ENCODE measurements around the gene VPS11.
A peak's percentile ranks its signal among the peaks of the same experiment; 100 is the strongest.
"Not testable (repeated sequence)": the region's sequence is repeated elsewhere in the genome, so short reads cannot be mapped to it uniquely, and the experiment has no call there.

VPS11 gene

GRCh38 chr11:119103161-119103664 is 35.6 kb downstream of the VPS11 start:
- not testable (repeated sequence) for DNase-seq (ENCODE audit: low spot score)

- no peak for DNase-seq (ENCODE audit: low spot score)
These were observed 36.2 kb downstream of the VPS11 start for GRCh38 chr11:119103793-119104192.

GRCh38 chr11:119106564-119107537 is 39.2 kb downstream of the VPS11 start, which contains the start of gene C2CD2L:
TSS of gene C2CD2L (plus strand) at chr11:119107344. CDS start at chr11:119107742, 398 bp downstream.
- DNase-seq (ENCODE audit: low spot score), result peak; percentile 95

DNA sequence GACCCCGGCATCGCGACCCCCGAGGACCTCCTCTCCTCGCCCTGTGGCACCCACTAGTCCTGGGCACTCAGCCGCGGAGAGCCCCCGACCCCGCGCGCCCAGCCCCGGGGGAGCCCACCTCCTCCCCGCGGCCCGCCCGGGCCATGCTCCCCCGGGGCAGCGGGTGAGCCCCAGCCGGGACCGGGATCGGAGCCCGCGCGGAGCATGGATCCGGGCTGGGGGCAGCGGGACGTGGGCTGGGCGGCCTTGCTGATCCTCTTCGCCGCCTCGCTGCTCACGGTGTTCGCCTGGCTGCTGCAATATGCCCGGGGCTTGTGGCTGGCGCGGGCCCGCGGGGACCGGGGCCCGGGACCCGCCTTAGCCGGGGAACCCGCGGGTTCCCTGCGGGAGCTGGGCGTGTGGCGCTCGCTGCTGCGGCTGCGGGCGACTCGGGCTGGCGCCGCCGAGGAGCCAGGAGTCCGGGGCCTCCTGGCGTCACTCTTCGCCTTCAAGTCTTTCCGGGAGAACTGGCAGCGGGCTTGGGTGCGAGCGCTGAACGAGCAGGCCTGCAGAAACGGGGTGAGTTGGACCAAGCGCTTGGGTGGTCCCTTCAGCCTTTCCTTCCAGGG is 40.0 kb downstream of the VPS11 start:
- DNase-seq (ENCODE audit: low spot score), result peak; percentile 37

DNA sequence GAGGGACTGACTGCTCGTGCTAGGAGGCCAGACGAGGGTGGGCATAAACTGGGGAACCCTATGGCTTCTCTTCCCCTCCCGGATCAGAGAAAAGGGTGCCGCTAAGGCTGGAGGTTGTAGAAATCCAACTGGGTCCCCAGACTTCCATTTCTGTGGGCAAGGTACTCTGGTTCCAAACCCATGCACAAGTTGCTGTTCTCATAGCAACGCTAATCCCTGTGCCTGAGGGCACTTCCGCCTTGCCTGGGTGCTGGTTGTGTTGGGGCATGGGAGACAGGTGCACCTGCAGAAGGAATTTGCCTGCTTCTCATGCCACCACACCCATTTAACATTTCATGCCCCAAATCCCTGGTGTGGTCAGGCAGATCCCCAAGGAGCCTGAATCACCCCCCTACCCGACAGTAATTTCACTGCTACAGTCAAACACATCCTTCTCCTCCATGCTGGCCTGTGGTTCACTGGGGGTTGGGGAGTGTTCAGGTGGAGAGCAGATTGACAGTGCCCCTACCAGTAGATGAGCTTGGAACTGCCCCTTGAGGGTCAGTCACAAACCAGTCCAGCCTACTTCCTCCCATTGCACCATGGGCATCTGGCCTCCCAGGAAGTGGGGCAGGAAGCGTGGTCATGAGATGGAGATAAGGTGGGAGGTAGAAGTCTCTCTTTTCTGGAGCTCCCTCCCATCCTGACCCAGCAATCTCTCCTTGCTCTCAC is 40.7 kb downstream of the VPS11 start:
- peak; percentile 44 for DNase-seq (ENCODE audit: low spot score)

- DNase-seq (ENCODE audit: low spot score), result no peak
These were observed 41.2 kb downstream of the VPS11 start for GRCh38 chr11:119108857-119109221.

GRCh38 chr11:119109843-119110242 is 42.2 kb downstream of the VPS11 start:
- DNase-seq (ENCODE audit: low spot score), result no peak

- DNase-seq (ENCODE audit: low spot score), result no peak
These were observed 42.8 kb downstream of the VPS11 start for GRCh38 chr11:119110439-119110838.

- no peak for DNase-seq (ENCODE audit: low spot score)
These were observed 43.8 kb downstream of the VPS11 start for GRCh38 chr11:119111361-119111925.

DNA sequence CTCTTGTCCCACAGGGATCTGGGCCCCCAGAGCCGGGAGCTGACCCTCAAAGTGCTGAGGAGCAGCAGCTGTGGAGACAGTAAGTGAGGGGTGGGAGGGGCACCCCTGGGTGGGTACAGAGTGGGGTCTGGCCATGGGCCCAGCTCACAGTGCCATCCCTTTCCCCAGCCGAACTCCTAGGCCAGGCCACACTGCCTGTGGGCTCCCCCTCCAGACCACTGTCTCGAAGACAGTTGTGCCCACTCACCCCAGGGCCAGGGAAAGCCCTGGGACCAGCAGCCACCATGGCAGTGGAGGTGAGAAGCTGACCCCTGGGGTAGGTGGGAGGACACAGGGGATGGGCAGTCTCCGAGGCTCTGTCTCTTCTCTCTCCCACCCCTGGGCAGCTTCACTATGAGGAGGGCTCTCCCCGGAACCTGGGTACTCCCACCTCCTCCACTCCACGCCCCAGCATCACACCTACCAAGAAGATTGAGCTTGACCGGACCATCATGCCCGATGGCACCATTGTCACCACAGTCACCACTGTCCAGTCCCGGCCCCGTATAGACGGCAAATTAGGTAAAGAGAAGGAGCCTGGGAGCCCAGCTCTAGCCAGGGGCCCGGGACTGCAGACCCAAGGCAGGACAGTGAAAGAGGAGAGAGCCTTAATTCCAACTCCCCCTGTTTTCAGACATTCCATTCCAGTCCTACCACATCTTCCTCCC is 44.8 kb downstream of the VPS11 start:
- no peak for DNase-seq (ENCODE audit: low spot score)

DNA sequence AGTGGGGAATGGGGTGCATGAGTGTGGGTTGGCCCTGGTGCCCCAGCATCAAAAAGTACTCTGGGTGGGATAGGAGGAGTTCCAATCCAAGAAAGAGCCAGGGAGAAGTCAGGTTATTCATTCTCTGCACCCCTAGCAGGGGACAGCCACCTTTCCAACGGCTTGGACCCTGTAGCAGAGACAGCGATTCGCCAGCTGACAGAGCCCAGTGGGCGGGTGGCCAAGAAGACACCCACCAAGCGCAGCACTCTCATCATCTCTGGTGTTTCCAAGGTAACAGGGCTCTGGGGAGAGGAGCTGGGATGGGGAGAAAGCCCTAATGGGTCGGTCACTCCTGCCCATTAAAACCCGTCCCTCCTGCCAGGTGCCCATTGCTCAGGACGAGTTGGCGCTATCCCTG is 46.1 kb downstream of the VPS11 start:
- no peak for DNase-seq (ENCODE audit: low spot score)

DNA sequence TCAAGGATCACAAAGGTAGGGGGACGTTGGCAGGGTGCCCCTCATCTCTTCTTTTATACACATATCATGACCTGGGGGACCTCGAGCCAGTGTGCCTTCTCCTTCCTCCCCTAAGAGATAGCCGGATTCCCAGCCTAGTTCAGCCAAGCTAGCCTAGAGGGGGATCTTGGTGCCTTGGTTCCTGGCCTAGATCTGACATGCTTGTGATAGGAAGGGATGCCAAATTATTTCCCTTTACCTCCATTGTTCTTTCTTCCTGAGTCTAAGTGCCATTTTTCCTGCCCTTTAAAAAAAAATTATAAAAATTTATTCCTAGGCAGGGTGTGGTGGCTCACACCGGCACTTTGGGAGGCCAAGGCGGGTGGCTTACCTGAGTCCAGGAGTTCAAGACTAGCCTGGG is 46.7 kb downstream of the VPS11 start:
- DNase-seq (ENCODE audit: low spot score), result no peak

DNA sequence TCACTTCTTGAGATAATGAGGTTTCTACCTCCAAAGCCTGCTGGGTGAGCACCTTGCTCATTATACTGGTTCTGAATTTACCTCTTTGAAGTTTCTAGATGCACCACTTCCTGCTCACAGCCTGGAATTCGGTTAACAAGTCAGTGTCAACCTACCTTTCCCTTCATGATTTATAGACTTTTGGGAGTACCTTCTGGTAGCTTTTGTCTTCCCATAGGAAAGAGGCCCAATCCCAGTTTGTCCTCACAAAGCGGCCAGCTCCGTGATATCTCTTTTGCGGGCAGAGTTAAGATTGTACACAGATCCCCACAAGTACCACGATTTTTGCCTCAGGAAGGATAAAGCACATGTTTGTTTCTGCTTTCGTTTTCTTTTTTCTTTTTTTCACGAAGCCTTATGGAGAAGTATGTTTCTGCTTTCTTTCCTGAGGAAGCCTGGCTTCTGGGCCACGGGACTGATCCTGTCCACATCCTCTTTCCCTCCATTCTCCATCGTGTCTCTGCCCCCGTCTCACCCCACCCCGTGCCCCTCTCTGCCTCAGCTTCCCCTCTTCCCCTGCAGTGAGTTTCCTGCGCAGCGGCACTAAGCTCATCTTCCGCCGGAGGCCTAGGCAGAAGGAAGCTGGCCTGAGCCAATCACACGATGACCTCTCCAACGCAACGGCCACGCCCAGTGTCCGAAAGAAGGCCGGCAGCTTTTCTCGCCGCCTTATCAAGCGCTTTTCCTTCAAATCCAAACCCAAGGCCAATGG is 48.0 kb downstream of the VPS11 start:
- DNase-seq (ENCODE audit: low spot score), result no peak

GRCh38 chr11:119116235-119116594 is 48.6 kb downstream of the VPS11 start:
- DNase-seq (ENCODE audit: low spot score), result no peak

DNA sequence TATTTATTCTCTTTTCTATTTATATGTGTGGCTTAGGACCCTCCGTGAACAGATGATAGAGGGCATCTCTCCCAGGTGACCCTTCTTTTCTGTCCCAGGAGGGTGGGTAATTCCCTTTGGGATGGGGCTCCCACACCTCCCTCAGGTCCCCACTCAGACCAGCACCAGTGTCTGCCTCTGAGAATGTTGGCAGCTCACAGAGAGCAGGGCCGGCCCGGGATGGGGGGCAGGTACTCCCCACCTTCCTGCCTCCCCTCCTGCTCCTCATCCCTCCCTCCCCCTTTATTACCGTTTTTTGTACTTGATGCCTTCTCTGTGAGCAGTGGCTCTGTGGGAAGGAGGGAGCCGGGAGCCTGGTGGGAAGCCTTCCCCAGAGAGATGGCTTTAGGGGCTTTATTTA is 49.0 kb downstream of the VPS11 start:
- DNase-seq (ENCODE audit: low spot score), result no peak

- no peak for DNase-seq (ENCODE audit: low spot score)
These were observed 49.5 kb downstream of the VPS11 start for GRCh38 chr11:119117004-119117706.

GRCh38 chr11:119118227-119118626 is 50.6 kb downstream of the VPS11 start:
- no peak for DNase-seq (ENCODE audit: low spot score)

DNA sequence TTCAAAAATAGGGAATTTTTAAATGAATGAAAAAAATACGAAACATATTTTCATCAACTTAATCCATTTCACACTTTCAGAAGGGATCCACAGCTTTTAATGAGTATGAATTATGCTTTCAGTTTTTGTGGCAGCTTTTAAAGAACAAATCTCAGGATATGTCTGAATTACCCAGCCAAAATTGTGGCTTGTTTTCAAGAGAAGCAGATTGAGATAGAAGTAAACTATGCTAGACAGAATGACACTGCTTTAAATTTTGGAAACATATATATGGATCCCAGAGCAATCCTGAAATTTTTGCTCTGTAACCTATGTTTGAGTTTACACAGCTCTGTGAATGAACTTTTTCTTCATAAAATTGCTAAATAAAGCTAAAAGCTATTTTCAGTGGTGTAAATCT is 51.3 kb downstream of the VPS11 start:
- DNase-seq (ENCODE audit: low spot score), result no peak

DNA sequence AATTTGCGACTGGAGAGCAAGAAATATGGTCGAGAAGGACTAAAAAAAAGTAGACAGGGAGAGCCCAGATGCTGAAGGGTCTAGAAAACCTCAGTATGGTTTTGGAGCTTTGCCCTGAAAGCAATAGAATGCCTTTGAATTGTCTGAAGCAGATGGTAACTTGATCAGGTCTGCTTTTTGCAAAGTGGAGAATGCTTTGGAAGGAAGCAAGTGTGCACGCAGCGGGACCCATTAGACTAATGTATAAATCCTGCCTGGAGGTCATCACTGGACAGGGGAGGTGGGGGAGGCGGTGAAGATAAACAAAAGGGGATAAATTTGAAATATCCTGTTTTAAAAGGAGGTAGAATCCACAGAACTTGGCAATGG is 53.0 kb downstream of the VPS11 start:
- no peak for DNase-seq (ENCODE audit: low spot score)
